Left ventricle myocardium inferior (tissue), 1 donor: Measurements from ENCODE around the gene GCGR. TPM values are rescaled to one million over a fixed set of nuclear protein-coding genes. Genes with fewer than 3 reads are reported as not detected.

Source experiments
- DNase-seq: peaks from one replicate; pipeline ENCODE4 v3.0.0-alpha.2; 2020
- H3K27ac ChIP-seq: fragments of 200-600 bp; replicated peaks from 2 replicates; pipeline ENCODE4 v1.8.0; 2021
- H3K27me3 ChIP-seq: fragments of 200-600 bp; 2 replicates; pipeline ENCODE4 v1.8.0; 2021; ENCODE audit warnings: low read depth
- H3K36me3 ChIP-seq: fragments of 200-600 bp; 2 replicates; pipeline ENCODE4 v1.8.0; 2021
- H3K4me1 ChIP-seq: fragments of 200-600 bp; 2 replicates; pipeline ENCODE4 v1.8.0; 2021
- H3K4me3 ChIP-seq: fragments of 200-600 bp; 2 replicates; pipeline ENCODE4 v1.8.0; 2021; ENCODE audit warnings: mild to moderate bottlenecking, moderate library complexity
- H3K9me3 ChIP-seq: fragments of 200-600 bp; replicated peaks from 2 replicates; pipeline ENCODE4 v1.8.0; 2021
- CTCF ChIP-seq: fragments of 200-600 bp; IDR thresholded peaks from 2 replicates; pipeline ENCODE4 v1.8.0; 2021; ENCODE audit warnings: antibody characterized with exemption, mild to moderate bottlenecking, borderline replicate concordance
- intact Hi-C: fragments of 100-400 bp; cut with micrococcal nuclease; formaldehyde crosslinking; loops from one replicate; pipeline ENCODE4 v1.11.0; 2022
- total RNA-seq: library from RNA; stranded (reverse); fragmentation: NEBNext Ultra II Directional; extraction: Animal tissue kit (Norgen Biotek cat#: 25700); gene quantifications from one replicate; pipeline ENCODE4 v1.2.1, GENCODE V29; 2021
- donor health status: DM: no; HTN: yes; CAD: no; lungs with severe emphysema.

Gene GCGR
- total RNA-seq, 1 donor from 2014 or later: not detected

DNA sequence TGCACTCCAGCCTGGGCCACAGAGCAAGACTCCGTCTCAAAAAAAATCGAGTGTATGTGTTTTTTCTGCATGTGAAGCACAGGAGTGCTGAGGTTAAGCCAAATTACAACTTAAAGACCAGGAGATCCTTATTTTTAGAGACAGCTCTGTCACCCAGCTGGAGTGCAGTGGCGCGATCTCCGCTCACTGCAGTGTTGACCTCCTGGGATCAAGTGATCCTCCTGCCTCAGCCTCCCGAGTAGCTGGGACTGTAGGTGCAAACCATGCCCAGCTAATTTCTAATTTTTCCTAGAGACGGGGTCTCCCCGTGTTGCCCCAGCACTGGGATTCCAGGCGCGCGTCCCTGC is 38.4 kb downstream of the GCGR start:
- Histone ChIP-seq H3K4me3 (no peak overlapping the region), H3K9me3 (no peaks in the 10 kb centered on the region), H3K36me3 (peaks cover 48% of the 10 kb centered on the region), H3K27me3 (no peaks in the 10 kb centered on the region), H3K4me1 (peaks cover 21% of the 10 kb centered on the region), H3K27ac (peak overlapping the region; percentile 92)
- TF ChIP-seq CTCF: no peak
- no peak for DNase-seq
- intact Hi-C loops: no loop called here

DNA sequence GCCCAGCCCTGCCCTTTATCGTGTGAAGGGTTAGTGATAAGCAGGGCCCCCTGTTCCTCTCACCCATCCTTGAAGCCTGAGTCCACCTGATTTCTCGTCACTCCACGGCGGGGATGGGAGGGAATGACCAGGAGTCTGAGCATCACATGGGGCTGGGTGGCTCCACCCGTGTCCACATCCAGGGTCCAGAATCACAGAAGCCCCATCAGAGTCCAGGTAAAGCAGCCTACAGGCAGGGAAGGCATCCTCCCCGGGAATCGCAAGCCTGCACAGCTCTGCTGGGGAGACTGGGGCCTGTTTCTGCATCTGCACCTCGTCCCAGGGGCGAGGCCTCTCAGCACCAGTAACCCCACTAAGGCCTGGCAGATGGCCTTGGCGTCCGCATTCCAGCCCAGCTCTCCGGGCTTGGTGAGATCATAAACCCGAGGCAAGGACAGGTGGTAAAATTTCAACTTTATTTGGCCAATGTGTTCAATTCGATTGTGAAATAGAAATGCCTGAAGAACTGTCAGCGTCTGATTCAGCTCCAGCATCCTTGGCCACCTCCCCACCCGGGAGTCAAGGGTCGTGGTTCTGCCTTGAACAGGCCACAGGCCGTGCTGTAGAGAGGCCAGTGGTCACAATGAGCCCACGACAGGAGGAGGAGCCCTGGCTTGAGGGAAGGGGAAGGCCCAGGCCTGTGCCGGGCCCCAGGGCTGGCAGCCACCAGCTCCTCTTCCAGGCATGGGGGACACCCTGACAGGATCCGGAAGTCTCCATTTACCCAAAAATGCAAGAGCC is 39.0 kb downstream of the GCGR start:
- DNase-seq: no peak
- intact Hi-C loops: no loop called here
- Histone ChIP-seq H3K4me3 (no peak overlapping the region), H3K36me3 (peaks cover 54% of the 10 kb centered on the region), H3K27me3 (no peaks in the 10 kb centered on the region), H3K9me3 (no peaks in the 10 kb centered on the region), H3K27ac (no peak overlapping the region), H3K4me1 (peaks cover 21% of the 10 kb centered on the region)
- TF ChIP-seq CTCF: no peak

DNA sequence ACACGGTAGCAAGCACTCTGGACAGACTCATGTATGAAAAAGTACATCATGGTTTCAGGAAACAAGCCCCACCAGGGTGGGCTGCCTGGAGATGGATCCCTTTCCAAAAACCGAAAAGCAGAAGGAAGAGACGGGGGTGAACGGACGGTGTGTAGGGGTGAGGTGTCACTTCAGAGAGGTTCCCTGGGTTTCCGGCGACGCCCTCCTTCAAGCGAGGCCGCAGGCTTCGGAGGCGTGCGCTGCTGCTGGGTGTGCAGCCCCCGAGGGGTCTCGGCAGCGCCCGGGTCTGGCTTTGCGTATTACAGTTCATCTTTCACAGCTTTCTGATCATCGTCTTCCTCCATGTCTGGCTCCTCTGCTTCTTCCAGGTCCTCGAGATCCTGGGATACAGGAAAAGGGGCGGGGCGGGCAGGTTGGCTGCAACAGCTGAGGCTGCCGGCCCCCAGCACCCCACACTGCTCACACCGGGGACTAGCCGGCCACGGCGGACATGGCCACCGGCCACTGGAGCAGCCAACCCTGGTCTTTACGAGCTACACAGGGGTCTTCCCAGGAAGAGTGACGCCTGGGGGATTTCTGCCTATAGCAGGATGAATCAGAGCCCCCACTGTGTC is 39.9 kb downstream of the GCGR start:
- Histone ChIP-seq H3K4me1 (peaks cover 21% of the 10 kb centered on the region), H3K9me3 (no peaks in the 10 kb centered on the region), H3K27me3 (no peaks in the 10 kb centered on the region), H3K36me3 (peaks cover 63% of the 10 kb centered on the region), H3K4me3 (no peak overlapping the region), H3K27ac (no peak overlapping the region)
- TF ChIP-seq CTCF: no peak
- DNase-seq: no peak
- intact Hi-C loops: no loop called here

- H3K4me3 ChIP-seq: no peak overlapping the region
- no peaks in the 10 kb centered on the region for H3K9me3 ChIP-seq
- H3K27me3 ChIP-seq: no peaks in the 10 kb centered on the region
- no peak overlapping the region for H3K27ac ChIP-seq
- peaks cover 69% of the 10 kb centered on the region for H3K36me3 ChIP-seq
- peaks cover 21% of the 10 kb centered on the region for H3K4me1 ChIP-seq
- intact Hi-C loops: no loop called here
- no peak for DNase-seq
- TF ChIP-seq CTCF: no peak
These were observed 40.4 kb downstream of the GCGR start for GRCh38 chr17:81844327-81844851.

GRCh38 chr17:81844887-81845286 is 40.9 kb downstream of the GCGR start:
- Histone ChIP-seq H3K36me3 (peaks cover 74% of the 10 kb centered on the region), H3K4me3 (no peak overlapping the region), H3K27ac (no peak overlapping the region), H3K27me3 (no peaks in the 10 kb centered on the region), H3K4me1 (peaks cover 21% of the 10 kb centered on the region), H3K9me3 (no peaks in the 10 kb centered on the region)
- DNase-seq: no peak
- TF ChIP-seq CTCF: no peak
- intact Hi-C loops: no loop called here
